Vagina (tissue), 2 donors: Measurements from ENCODE around the gene LRRC38. TPM values are rescaled to one million over a fixed set of nuclear protein-coding genes. Genes with fewer than 3 reads are reported as not detected.
"Not testable (repeated sequence)": the region's sequence is repeated elsewhere in the genome, so short reads cannot be mapped to it uniquely, and the experiment has no call there.

Source experiments
- DNase-seq, 2 donors: peaks; one replicate each; pipeline ENCODE4 v3.0.0-alpha.2; 2017; ENCODE audit errors: extremely low spot score in 2 of 2
- H3K27ac ChIP-seq: fragments of 200-600 bp; sonication (generic); one replicate; pipeline ENCODE4 v1.5.1; 2019
- H3K27me3 ChIP-seq: fragments of 200-600 bp; sonication (generic); one replicate; pipeline ENCODE4 v1.5.1; 2019
- H3K36me3 ChIP-seq, 2 donors: fragments of 200-600 bp; sonication (generic); one replicate each; pipeline ENCODE4 v1.5.1; 2017 to 2019
- H3K4me1 ChIP-seq: fragments of 200-600 bp; sonication (generic); one replicate; pipeline ENCODE4 v1.5.1; 2019
- H3K4me3 ChIP-seq, 2 donors: fragments of 200-600 bp; sonication (generic); 1 replicate in 1 of 2; 2 replicates in 1 of 2; pipeline ENCODE4 v1.5.1; 2016 to 2019
- H3K9me3 ChIP-seq: fragments of 200-600 bp; sonication (generic); one replicate; pipeline ENCODE4 v1.5.1; 2019
- POLR2A ChIP-seq, 2 donors: fragments of 450-650 bp; IDR thresholded peaks; one replicate each; pipeline ENCODE4 v1.6.1; 2017; ENCODE audit warnings: antibody characterized with exemption in 2 of 2, mild to moderate bottlenecking in 2 of 2, moderate library complexity in 2 of 2
- POLR2AphosphoS5 ChIP-seq, 2 donors: sonication (generic); formaldehyde crosslinking; IDR thresholded peaks; one replicate each; pipeline ENCODE4 v1.9.0; 2017; ENCODE audit warnings: antibody characterized with exemption in 2 of 2, mild to moderate bottlenecking in 2 of 2, low read depth in 1 of 2; ENCODE audit not compliant: insufficient read depth in 1 of 2
- intact Hi-C: fragments of 100-400 bp; cut with DNase I; formaldehyde crosslinking; loops from one replicate; pipeline ENCODE4 v1.15.1; 2023
- total RNA-seq: library from RNA; depleted of rRNA; stranded (reverse); fragments of >200 nt; gene quantifications from one replicate; pipeline ENCODE4 v1.2.3, GENCODE V29; 2016
- TF ChIP-seq, protein P1 (sequence below), 3 experiments: fragments of 450-650 bp in 2 of 3; fragments of 200-600 bp in 1 of 3; sonication (generic) in 1 of 3; IDR thresholded peaks; one replicate each; pipeline ENCODE4 v1.5.1; 2017 to 2019; ENCODE audit warnings: antibody characterized with exemption in 3 of 3, mild to moderate bottlenecking in 2 of 3, moderate library complexity in 2 of 3

LRRC38 gene, protein sequence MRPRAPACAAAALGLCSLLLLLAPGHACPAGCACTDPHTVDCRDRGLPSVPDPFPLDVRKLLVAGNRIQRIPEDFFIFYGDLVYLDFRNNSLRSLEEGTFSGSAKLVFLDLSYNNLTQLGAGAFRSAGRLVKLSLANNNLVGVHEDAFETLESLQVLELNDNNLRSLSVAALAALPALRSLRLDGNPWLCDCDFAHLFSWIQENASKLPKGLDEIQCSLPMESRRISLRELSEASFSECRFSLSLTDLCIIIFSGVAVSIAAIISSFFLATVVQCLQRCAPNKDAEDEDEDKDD
- 2.5 TPM for total RNA-seq

DNA sequence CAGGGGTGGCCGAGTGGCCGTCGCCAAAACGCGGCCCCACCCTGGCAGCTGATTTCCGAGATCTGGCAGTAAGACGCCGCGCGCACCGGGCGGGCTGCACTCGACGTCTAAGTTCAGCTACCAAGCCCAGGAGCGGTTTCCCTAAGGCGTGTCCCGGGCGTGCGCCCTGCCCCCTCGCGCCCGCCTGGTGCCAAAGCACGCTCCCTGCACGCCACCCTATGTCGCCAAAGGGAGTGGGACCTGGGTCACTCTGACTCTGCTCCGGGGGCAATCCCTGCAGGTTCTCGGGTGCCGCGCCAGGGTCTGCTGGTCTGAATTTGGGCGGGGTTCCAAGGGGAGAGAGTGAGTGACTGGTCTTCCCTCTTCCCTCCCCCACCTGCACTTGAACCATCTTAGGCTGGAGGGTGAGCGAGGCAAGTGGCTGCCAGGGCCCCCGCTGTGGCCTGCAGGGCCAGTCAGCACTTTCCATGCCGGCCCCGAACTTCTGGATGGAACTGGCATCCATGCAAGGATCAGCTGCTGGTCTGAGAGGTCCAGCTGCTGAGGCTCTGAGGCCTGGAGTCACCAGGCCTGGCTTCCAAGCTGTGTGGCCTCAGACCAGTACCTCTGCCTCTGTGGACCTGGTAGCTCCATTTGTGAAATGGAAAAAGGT lies at the start of gene LRRC38:
TSS of gene LRRC38 (minus strand) at position 109 of the 652 bp plus-strand sequence. CDS start 410 bp downstream, outside the sequence.
- TF ChIP-seq, protein P1, sequence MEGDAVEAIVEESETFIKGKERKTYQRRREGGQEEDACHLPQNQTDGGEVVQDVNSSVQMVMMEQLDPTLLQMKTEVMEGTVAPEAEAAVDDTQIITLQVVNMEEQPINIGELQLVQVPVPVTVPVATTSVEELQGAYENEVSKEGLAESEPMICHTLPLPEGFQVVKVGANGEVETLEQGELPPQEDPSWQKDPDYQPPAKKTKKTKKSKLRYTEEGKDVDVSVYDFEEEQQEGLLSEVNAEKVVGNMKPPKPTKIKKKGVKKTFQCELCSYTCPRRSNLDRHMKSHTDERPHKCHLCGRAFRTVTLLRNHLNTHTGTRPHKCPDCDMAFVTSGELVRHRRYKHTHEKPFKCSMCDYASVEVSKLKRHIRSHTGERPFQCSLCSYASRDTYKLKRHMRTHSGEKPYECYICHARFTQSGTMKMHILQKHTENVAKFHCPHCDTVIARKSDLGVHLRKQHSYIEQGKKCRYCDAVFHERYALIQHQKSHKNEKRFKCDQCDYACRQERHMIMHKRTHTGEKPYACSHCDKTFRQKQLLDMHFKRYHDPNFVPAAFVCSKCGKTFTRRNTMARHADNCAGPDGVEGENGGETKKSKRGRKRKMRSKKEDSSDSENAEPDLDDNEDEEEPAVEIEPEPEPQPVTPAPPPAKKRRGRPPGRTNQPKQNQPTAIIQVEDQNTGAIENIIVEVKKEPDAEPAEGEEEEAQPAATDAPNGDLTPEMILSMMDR (IDR thresholded peaks at IDR 0.05): no peak
- TF ChIP-seq POLR2AphosphoS5 (IDR thresholded peaks at IDR 0.05; ENCODE audit: insufficient read depth in 1 of 2, low read depth in 1 of 2): no peak
- TF ChIP-seq POLR2A (IDR thresholded peaks at IDR 0.05): no peak
- H3K27ac ChIP-seq: no peak within 1 kb of the TSS
- intact Hi-C loops: no loop called here
- no peaks in the 10 kb centered on the region for H3K9me3 ChIP-seq
- H3K36me3 ChIP-seq: no peaks in the 10 kb centered on the region
- peaks cover 6% of the 10 kb centered on the region for H3K4me1 ChIP-seq
- H3K4me3 ChIP-seq: peak within 1 kb of the TSS in 1 of 2 donors; percentile 28
- H3K27me3 ChIP-seq: no peaks in the 10 kb centered on the region
- no peak for DNase-seq

DNA sequence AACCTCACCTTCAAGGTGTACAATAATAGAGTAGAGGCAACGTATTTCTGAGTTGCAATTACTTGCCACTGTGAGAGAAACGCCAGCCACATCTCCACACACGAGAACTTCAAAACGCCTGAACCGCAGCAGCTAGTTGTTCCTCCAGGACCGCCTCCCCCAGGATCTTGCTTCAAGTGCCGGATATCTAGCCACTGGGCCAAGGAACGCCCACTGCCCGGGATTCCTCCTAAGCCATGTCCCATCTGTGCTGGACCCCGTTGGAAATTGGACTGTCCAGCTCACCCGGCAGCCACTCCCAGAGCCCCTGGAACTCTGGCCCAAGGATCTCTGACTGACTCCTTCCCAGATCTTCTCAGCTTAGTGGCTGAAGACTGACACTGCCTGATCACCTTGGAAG lies 49.2 kb upstream of the LRRC38 start:
- intact Hi-C loops, H3K4me3 ChIP-seq, H3K27ac ChIP-seq, H3K4me1 ChIP-seq, DNase-seq, H3K9me3 ChIP-seq, H3K36me3 ChIP-seq, H3K27me3 ChIP-seq: not testable (repeated sequence)

DNA sequence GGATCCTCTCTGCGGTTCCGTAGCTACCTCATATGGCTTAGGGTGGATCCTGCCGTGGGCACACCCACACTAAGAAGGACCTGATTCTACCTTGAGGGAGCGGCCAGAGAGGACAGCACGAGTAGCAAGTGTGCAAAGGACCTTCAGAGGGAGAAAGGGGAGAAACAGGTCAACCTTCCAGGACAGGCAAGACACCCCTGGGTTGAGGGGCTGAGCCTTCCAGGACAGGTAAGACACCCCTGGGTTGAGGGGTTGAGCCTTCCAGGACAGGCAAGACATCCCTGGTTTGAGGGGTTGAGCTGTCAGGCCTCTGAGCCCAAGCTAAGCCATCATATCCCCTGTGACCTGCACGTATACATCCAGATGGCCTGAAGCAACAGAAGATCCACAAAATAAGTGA lies 46.7 kb upstream of the LRRC38 start:
- no peak for DNase-seq
- Histone ChIP-seq H3K36me3 (no peaks in the 10 kb centered on the region), H3K4me1 (no peaks in the 10 kb centered on the region), H3K27ac (no peak overlapping the region), H3K9me3 (no peaks in the 10 kb centered on the region), H3K27me3 (no peaks in the 10 kb centered on the region), H3K4me3 (no peak overlapping the region)
- TF ChIP-seq POLR2A (IDR thresholded peaks at IDR 0.05) (no peak), POLR2AphosphoS5 (IDR thresholded peaks at IDR 0.05; ENCODE audit: insufficient read depth in 1 of 2, low read depth in 1 of 2) (no peak)
- TF ChIP-seq, protein P1 (IDR thresholded peaks at IDR 0.05): no peak
- intact Hi-C loops: no loop called here

DNA sequence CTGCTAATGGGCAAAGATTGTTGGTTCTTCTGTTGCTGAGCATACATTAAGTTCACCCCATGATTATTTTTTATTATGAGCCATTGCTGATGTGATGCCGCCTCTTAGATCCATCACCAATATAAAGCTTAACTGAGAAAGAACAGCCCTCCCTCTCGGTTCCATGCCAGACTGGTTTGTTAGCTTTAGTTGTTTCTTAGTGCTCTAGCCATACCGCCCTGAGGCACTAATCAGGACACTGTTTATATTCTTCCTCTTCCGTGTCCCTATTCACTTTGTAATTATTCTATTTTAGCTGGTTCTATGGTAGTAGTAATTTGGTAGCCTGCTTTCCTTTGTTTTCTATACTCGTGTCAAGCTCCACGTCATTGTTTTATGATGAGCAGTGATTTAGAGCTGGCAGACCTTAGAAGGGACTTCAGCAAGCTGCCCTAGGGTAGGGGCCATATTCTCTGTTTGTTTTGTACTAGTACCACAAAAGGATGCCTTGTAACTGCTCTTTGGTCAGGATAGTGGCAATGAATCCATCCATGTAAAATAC lies 42.5 kb upstream of the LRRC38 start:
- intact Hi-C loops: no loop called here
- no peak for DNase-seq
- no peak overlapping the region for H3K27ac ChIP-seq
- H3K36me3 ChIP-seq: no peaks in the 10 kb centered on the region
- H3K4me1 ChIP-seq: no peaks in the 10 kb centered on the region
- no peak overlapping the region for H3K4me3 ChIP-seq
- H3K9me3 ChIP-seq: no peaks in the 10 kb centered on the region
- no peak for TF ChIP-seq POLR2AphosphoS5 (IDR thresholded peaks at IDR 0.05; ENCODE audit: insufficient read depth in 1 of 2, low read depth in 1 of 2)
- no peak for TF ChIP-seq POLR2A (IDR thresholded peaks at IDR 0.05)
- TF ChIP-seq, protein P1 (IDR thresholded peaks at IDR 0.05): no peak
- no peaks in the 10 kb centered on the region for H3K27me3 ChIP-seq

DNA sequence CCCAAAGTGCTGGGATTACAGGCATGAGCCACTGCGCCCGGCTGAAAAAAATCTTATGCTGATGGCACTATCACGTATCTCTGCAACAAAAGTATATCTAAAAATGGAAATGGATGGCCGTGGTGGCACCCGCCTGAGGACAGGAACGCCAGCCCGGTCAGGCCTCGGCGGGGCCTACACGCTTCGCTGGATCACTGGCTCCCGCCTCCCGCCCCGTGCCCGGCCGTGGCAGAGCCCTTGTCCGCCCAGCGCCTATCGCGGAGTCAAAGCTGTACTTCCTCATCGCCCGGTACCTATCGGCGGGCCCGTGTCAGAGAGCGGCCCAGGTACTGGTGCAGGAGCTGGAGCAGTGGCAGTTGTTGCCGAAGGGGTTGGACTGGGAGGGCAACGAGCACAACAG lies 41.0 kb upstream of the LRRC38 start:
- TF ChIP-seq, protein P1 (IDR thresholded peaks at IDR 0.05): no peak
- TF ChIP-seq POLR2A (IDR thresholded peaks at IDR 0.05) (no peak), POLR2AphosphoS5 (IDR thresholded peaks at IDR 0.05; ENCODE audit: insufficient read depth in 1 of 2, low read depth in 1 of 2) (no peak)
- Histone ChIP-seq H3K9me3 (no peaks in the 10 kb centered on the region), H3K27ac (no peak overlapping the region), H3K4me3 (no peak overlapping the region), H3K27me3 (no peaks in the 10 kb centered on the region), H3K36me3 (no peaks in the 10 kb centered on the region), H3K4me1 (no peaks in the 10 kb centered on the region)
- no peak for DNase-seq
- intact Hi-C loops: no loop called here
